A673 (cell line): ENCODE measurements around the gene AP1M1.

ENCODE experiments used
- EZH2 ChIP-seq: fragments of 200-600 bp; sonication (generic); IDR thresholded peaks from 2 replicates; pipeline ENCODE4 v1.6.1; 2017; ENCODE audit warnings: borderline replicate concordance, low read depth, mild to moderate bottlenecking, mixed read lengths, antibody characterized with exemption, low read length; ENCODE audit not compliant: poor library complexity, severe bottlenecking
- TF ChIP-seq, protein P1 (sequence below): fragments of 300-800, 200-600 bp; sonication (generic); conservative IDR thresholded peaks from 2 replicates; pipeline ENCODE4 v1.5.1; 2017; ENCODE audit warnings: low read depth, mild to moderate bottlenecking, antibody characterized with exemption, low read length, moderate library complexity, mixed read lengths

GRCh38 chr19:16225279-16226183 lies 27.8 kb downstream of the AP1M1 start:
- TF ChIP-seq, protein P1, sequence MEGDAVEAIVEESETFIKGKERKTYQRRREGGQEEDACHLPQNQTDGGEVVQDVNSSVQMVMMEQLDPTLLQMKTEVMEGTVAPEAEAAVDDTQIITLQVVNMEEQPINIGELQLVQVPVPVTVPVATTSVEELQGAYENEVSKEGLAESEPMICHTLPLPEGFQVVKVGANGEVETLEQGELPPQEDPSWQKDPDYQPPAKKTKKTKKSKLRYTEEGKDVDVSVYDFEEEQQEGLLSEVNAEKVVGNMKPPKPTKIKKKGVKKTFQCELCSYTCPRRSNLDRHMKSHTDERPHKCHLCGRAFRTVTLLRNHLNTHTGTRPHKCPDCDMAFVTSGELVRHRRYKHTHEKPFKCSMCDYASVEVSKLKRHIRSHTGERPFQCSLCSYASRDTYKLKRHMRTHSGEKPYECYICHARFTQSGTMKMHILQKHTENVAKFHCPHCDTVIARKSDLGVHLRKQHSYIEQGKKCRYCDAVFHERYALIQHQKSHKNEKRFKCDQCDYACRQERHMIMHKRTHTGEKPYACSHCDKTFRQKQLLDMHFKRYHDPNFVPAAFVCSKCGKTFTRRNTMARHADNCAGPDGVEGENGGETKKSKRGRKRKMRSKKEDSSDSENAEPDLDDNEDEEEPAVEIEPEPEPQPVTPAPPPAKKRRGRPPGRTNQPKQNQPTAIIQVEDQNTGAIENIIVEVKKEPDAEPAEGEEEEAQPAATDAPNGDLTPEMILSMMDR: no peak
- TF ChIP-seq EZH2: no peak
